Right lobe of liver (tissue), 6 donors: Measurements from ENCODE around the gene CENPU. TPM values are rescaled to one million over a fixed set of nuclear protein-coding genes. Genes with fewer than 3 reads are reported as not detected.
"Not testable (repeated sequence)": the region's sequence is repeated elsewhere in the genome, so short reads cannot be mapped to it uniquely, and the experiment has no call there.

ENCODE experiments used
- ATAC-seq, 4 donors: fragments of 200-7000 bp; cut with Tn5 transposase; one replicate each; pipeline ENCODE4 v1.9.1; 2020; ENCODE audit warnings: mild to moderate bottlenecking in 4 of 4, moderate library complexity in 4 of 4
- DNase-seq, 3 donors: peaks; one replicate each; pipeline ENCODE4 v3.0.0-alpha.2; 2020
- H3K27ac ChIP-seq, 3 donors: fragments of 200-600 bp; one replicate each; pipeline ENCODE4 v1.8.0; 2022
- H3K27me3 ChIP-seq, 2 donors: fragments of 200-600 bp; one replicate each; pipeline ENCODE4 v1.8.0; 2022
- H3K36me3 ChIP-seq, 4 donors: fragments of 200-600 bp; sonication (generic) in 1 of 4; one replicate each; pipeline versions ENCODE4 v1.5.1 to v1.8.0; 2017 to 2022; ENCODE audit warnings: control low read depth in 1 of 4
- H3K4me1 ChIP-seq, 4 donors: fragments of 200-600 bp; sonication (generic) in 1 of 4; one replicate each; pipeline versions ENCODE4 v1.5.1 to v1.8.0; 2017 to 2022; ENCODE audit warnings: control low read depth in 1 of 4
- H3K4me3 ChIP-seq, 3 donors: fragments of 200-600 bp; one replicate each; pipeline ENCODE4 v1.8.0; 2022
- H3K9me3 ChIP-seq, 4 donors: fragments of 200-600 bp; sonication (generic) in 1 of 4; one replicate each; pipeline versions ENCODE4 v1.5.1 to v1.8.0; 2017 to 2022; ENCODE audit warnings: control low read depth in 1 of 4
- POLR2A ChIP-seq: fragments of 450-650 bp; IDR thresholded peaks from one replicate; pipeline ENCODE4 v1.6.1; 2017; ENCODE audit warnings: antibody characterized with exemption, mild to moderate bottlenecking
- WGBS: methylation state at CpG from one replicate; pipeline ENCODE4 v1.1.6; 2018; ENCODE audit warnings: low coverage, low lambda C conversion rate; ENCODE audit not compliant: insufficient coverage; ENCODE audit errors: missing lambda C conversion rate; 5-methylcytosine and 5-hydroxymethylcytosine counted together
- intact Hi-C, 2 donors: fragments of 100-400 bp; cut with DNase I; formaldehyde crosslinking; loops; one replicate each; pipeline versions ENCODE4 v1.11.2 to v1.14.1; 2022
- total RNA-seq, 6 experiments: library from RNA; depleted of rRNA in 2 of 6; stranded (reverse); fragments of >200 nt in 2 of 6; fragmentation: NEBNext Ultra II Directional in 3 of 6; extraction: Animal tissue kit (Norgen Biotek cat#: 25700) in 3 of 6; gene quantifications; one replicate each; pipeline versions ENCODE4 v1.1.0 to v1.2.4, GENCODE V29; 2016 to 2023
- TF ChIP-seq, protein P1 (sequence below), 4 donors: fragments of 200-600 bp in 3 of 4; fragments of 450-650 bp in 1 of 4; IDR thresholded peaks; one replicate each; pipeline versions ENCODE4 v1.5.1 to v1.8.0; 2016 to 2022; ENCODE audit warnings: antibody characterized with exemption in 4 of 4, mild to moderate bottlenecking in 2 of 4
- donor health status: DM: no; HTN: yes; CAD: no.
- donor health status: DM: no; HTN: no; CAD: no.
- donor health status: DM: no; HTN: no; CAD: no.
- donor health status: DM: no; HTN: yes; CAD: no.
- donor health status: DM: no; HTN: yes; CAD: no.

CENPU gene
- total RNA-seq, 6 experiments from 2014 or later: 0.84 to 10.0 (median 1.5) TPM

DNA sequence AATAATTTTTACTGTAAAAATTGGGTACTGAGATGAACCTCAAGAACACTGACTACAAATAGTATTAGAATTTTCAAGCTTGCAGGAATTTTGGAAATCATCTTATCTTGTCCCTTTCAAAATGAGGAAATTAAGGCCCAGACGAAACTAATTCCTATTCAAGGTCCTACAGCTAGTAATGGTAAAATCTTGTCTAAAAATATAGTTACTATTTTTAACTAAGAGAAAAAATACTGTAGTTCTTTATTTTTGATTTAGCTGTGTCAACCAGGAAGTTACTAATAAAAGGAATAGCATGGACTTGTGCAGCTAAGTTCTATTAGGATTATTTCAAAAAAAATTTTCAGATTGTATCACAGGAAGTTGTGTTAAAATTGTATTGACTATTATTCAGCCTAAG, 71.7 kb downstream of the CENPU start:
- WGBS: 44% methylated on average over 1 of the region's 1 CpG
- ATAC-seq: no peak

DNA sequence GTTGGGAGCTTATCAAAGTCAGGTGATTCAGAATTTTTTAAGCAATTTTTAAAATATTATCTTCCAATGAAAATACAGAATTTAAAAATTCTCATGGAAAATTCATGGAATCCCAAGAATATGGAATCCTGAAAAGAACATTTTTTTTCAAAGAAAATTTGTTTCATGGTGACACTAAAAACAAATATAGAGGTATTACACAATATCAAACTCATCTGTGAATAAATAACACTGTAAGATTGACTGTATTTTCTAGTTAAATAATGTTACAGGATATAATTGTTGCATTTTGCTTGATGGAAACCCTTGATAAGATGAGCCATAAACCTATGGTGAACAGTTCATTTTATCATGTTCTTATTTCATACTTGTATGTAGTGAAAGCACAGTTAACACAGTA, 72.9 kb downstream of the CENPU start:
- peaks cover 0 to 1% (median 0%) of the 10 kb centered on the region in 4 donors for H3K4me1 ChIP-seq
- ATAC-seq (no peak), DNase-seq (no peak)
- H3K36me3 ChIP-seq: no peaks in the 10 kb centered on the region
- H3K9me3 ChIP-seq: no peaks in the 10 kb centered on the region
- TF ChIP-seq, protein P1, sequence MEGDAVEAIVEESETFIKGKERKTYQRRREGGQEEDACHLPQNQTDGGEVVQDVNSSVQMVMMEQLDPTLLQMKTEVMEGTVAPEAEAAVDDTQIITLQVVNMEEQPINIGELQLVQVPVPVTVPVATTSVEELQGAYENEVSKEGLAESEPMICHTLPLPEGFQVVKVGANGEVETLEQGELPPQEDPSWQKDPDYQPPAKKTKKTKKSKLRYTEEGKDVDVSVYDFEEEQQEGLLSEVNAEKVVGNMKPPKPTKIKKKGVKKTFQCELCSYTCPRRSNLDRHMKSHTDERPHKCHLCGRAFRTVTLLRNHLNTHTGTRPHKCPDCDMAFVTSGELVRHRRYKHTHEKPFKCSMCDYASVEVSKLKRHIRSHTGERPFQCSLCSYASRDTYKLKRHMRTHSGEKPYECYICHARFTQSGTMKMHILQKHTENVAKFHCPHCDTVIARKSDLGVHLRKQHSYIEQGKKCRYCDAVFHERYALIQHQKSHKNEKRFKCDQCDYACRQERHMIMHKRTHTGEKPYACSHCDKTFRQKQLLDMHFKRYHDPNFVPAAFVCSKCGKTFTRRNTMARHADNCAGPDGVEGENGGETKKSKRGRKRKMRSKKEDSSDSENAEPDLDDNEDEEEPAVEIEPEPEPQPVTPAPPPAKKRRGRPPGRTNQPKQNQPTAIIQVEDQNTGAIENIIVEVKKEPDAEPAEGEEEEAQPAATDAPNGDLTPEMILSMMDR (IDR thresholded peaks at IDR 0.05): no peak
- TF ChIP-seq POLR2A: no peak
- H3K27ac ChIP-seq: no peak overlapping the region
- no peaks in the 10 kb centered on the region for H3K27me3 ChIP-seq
- intact Hi-C loops: no loop called here
- no peak overlapping the region for H3K4me3 ChIP-seq

More for the DNA sequence above, 71.7 kb downstream of the CENPU start:
- TF ChIP-seq POLR2A: no peak
- TF ChIP-seq, protein P1 (IDR thresholded peaks at IDR 0.05): no peak
- no peaks in the 10 kb centered on the region for H3K9me3 ChIP-seq
- no peak overlapping the region for H3K4me3 ChIP-seq
- intact Hi-C loops: no loop called here
- peaks cover 0 to 11% (median 0%) of the 10 kb centered on the region in 4 donors for H3K4me1 ChIP-seq
- no peak overlapping the region for H3K27ac ChIP-seq
- DNase-seq: no peak
- no peaks in the 10 kb centered on the region for H3K27me3 ChIP-seq
- H3K36me3 ChIP-seq: no peaks in the 10 kb centered on the region

DNA sequence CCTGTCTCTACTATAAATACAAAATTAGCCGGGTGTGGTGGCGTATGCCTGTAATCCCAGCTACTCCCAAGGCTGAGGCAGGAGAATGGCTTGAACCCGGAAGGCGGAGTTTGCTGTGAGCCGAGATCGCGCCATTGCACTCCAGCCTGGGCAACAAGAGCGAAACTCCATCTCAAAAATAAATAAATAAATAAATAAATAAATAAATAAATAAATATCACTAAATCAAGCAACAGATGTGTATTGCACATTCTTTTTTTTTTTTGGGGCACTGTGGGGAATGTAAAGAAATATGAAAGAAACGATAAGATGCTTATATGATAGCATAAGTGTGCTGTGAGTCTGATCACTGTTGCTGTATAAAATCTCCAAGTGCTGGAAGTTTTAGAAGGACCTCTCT, 76.1 kb downstream of the CENPU start:
- H3K4me1 ChIP-seq, H3K27ac ChIP-seq, DNase-seq, H3K27me3 ChIP-seq, ATAC-seq, H3K36me3 ChIP-seq, intact Hi-C loops, H3K4me3 ChIP-seq, H3K9me3 ChIP-seq: not testable (repeated sequence)
- 99% methylated on average over 8 of the region's 9 CpGs for WGBS

- 75% methylated on average over 3 of the region's 3 CpGs for WGBS
Observed at GRCh38 chr4:184657144-184657543, 76.8 kb downstream of the CENPU start.

GRCh38 chr4:184655889-184656869, 77.7 kb downstream of the CENPU start:
- no peak for ATAC-seq
- Histone ChIP-seq H3K4me1 (no peaks in the 10 kb centered on the region), H3K9me3 (no peaks in the 10 kb centered on the region), H3K4me3 (no peak overlapping the region), H3K36me3 (no peaks in the 10 kb centered on the region), H3K27ac (no peak overlapping the region), H3K27me3 (no peaks in the 10 kb centered on the region)
- 96% methylated on average over 8 of the region's 8 CpGs for WGBS
- DNase-seq: no peak
- intact Hi-C loops: no loop called here
- TF ChIP-seq, protein P1 (IDR thresholded peaks at IDR 0.05): no peak
- no peak for TF ChIP-seq POLR2A

More at GRCh38 chr4:184657144-184657543, 76.8 kb downstream of the CENPU start:
- H3K4me3 ChIP-seq: no peak overlapping the region
- no peaks in the 10 kb centered on the region for H3K4me1 ChIP-seq
- intact Hi-C loops: no loop called here
- no peaks in the 10 kb centered on the region for H3K9me3 ChIP-seq
- H3K27me3 ChIP-seq: no peaks in the 10 kb centered on the region
- ATAC-seq: no peak
- no peaks in the 10 kb centered on the region for H3K36me3 ChIP-seq
- DNase-seq: no peak
- no peak overlapping the region for H3K27ac ChIP-seq
- TF ChIP-seq, protein P1 (IDR thresholded peaks at IDR 0.05): no peak
- no peak for TF ChIP-seq POLR2A
